MM.1S (cell line): ENCODE data around the gene SNRNP48.

Source experiments
- DNase-seq: peaks from one replicate; pipeline ENCODE4 v3.0.0-alpha.2; 2015
- H2AFZ ChIP-seq: fragments of 300-600 bp; sonication (generic); 2 replicates; pipeline ENCODE4 v1.6.0; 2016; ENCODE audit warnings: antibody characterized with exemption, low read length
- H3F3A ChIP-seq: fragments of 300-600 bp; sonication (generic); 2 replicates; pipeline ENCODE4 v1.6.1; 2016; ENCODE audit warnings: mild to moderate bottlenecking, antibody characterized with exemption, low read length, moderate library complexity, mixed read lengths; ENCODE audit not compliant: insufficient read depth
- H3K27ac ChIP-seq: fragments of 300-600 bp; sonication (generic); 2 replicates; pipeline ENCODE4 v1.5.1; 2016; ENCODE audit warnings: mild to moderate bottlenecking, low read length
- H3K27me3 ChIP-seq: fragments of 300-600 bp; sonication (generic); replicated peaks from 2 replicates; pipeline ENCODE4 v1.6.0; 2016; ENCODE audit warnings: low read length; ENCODE audit not compliant: insufficient read depth
- H3K36me3 ChIP-seq: fragments of 300-600 bp; sonication (generic); replicated peaks from 2 replicates; pipeline ENCODE4 v1.6.1; 2016; ENCODE audit warnings: mild to moderate bottlenecking, low read length, mixed read lengths; ENCODE audit not compliant: insufficient read depth
- H3K4me1 ChIP-seq: fragments of 300-600 bp; sonication (generic); 2 replicates; pipeline ENCODE4 v1.6.1; 2016; ENCODE audit warnings: low read length, mixed read lengths
- H3K4me2 ChIP-seq: fragments of 300-600 bp; sonication (generic); 2 replicates; pipeline ENCODE4 v1.6.0; 2016; ENCODE audit warnings: low read depth, low read length
- H3K4me3 ChIP-seq: fragments of 300-600 bp; sonication (generic); 2 replicates; pipeline ENCODE4 v1.5.1; 2016; ENCODE audit warnings: low read length, mixed read lengths
- H3K79me2 ChIP-seq: fragments of 300-600 bp; sonication (generic); 2 replicates; pipeline ENCODE4 v1.6.1; 2016; ENCODE audit warnings: mixed run types, low read length, mixed read lengths
- H3K9ac ChIP-seq: fragments of 300-600 bp; sonication (generic); 2 replicates; pipeline ENCODE4 v1.6.1; 2016; ENCODE audit warnings: low read length, mixed read lengths
- H3K9me2 ChIP-seq: fragments of 300-600 bp; sonication (generic); replicated peaks from 2 replicates; pipeline ENCODE4 v1.6.1; 2016; ENCODE audit warnings: mild to moderate bottlenecking, low read length, mixed read lengths; ENCODE audit not compliant: insufficient read depth
- H3K9me3 ChIP-seq: fragments of 300-600 bp; sonication (generic); replicated peaks from 2 replicates; pipeline ENCODE4 v1.6.1; 2016; ENCODE audit warnings: mild to moderate bottlenecking, low read length, mixed read lengths; ENCODE audit not compliant: insufficient read depth
- H4K20me1 ChIP-seq: fragments of 300-600 bp; sonication (generic); 2 replicates; pipeline ENCODE4 v1.6.1; 2016; ENCODE audit warnings: mild to moderate bottlenecking, low read length, moderate library complexity, mixed read lengths; ENCODE audit not compliant: insufficient read depth
- EZH2 ChIP-seq: fragments of 300-600 bp; sonication (generic); optimal IDR thresholded peaks from 2 replicates; pipeline ENCODE3; 2017; ENCODE audit warnings: low read depth, mild to moderate bottlenecking, antibody characterized with exemption, low read length, mixed read lengths
- EZH2phosphoT487 ChIP-seq: fragments of 300-600 bp; sonication (generic); IDR thresholded peaks from 2 replicates; pipeline ENCODE4 v1.6.1; 2018; ENCODE audit warnings: antibody characterized with exemption, low read length
- TF ChIP-seq, protein P1 (sequence below): fragments of 300-600 bp; sonication (generic); IDR thresholded peaks from 2 replicates; pipeline ENCODE4 v1.5.1; 2016; ENCODE audit warnings: antibody characterized with exemption, low read length, mixed read lengths

The SNRNP48 gene

GRCh38 chr6:7568021-7568420 is 22.0 kb upstream of the SNRNP48 start:
- TF ChIP-seq EZH2: no peak
- TF ChIP-seq EZH2phosphoT487: no peak
- TF ChIP-seq, protein P1, sequence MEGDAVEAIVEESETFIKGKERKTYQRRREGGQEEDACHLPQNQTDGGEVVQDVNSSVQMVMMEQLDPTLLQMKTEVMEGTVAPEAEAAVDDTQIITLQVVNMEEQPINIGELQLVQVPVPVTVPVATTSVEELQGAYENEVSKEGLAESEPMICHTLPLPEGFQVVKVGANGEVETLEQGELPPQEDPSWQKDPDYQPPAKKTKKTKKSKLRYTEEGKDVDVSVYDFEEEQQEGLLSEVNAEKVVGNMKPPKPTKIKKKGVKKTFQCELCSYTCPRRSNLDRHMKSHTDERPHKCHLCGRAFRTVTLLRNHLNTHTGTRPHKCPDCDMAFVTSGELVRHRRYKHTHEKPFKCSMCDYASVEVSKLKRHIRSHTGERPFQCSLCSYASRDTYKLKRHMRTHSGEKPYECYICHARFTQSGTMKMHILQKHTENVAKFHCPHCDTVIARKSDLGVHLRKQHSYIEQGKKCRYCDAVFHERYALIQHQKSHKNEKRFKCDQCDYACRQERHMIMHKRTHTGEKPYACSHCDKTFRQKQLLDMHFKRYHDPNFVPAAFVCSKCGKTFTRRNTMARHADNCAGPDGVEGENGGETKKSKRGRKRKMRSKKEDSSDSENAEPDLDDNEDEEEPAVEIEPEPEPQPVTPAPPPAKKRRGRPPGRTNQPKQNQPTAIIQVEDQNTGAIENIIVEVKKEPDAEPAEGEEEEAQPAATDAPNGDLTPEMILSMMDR: no peak
- no peaks in the 10 kb centered on the region for H3K79me2 ChIP-seq

DNA sequence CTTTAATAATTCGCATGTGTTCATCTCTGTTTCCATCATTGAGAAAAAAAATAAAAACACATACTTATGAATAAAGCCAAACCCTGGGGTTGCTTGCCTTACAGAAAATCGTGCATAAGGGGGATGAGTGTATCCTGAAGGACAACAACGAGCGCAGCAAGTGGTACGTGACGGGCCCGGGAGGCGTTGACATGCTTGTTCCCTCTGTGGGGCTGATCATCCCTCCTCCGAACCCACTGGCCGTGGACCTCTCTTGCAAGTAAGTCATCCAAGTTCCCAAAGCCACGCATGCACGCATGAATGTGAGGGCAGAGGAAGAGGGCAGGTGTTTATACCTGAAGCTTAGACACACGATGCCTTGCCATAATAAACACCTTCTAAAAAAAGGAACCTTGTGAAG is 20.9 kb upstream of the SNRNP48 start:
- H3F3A ChIP-seq: no peaks in the 10 kb centered on the region
- H3K36me3 ChIP-seq: no peaks in the 10 kb centered on the region
- no peaks in the 10 kb centered on the region for H3K9me2 ChIP-seq
- no peak overlapping the region for H3K4me2 ChIP-seq
- no peaks in the 10 kb centered on the region for H3K79me2 ChIP-seq
- no peak overlapping the region for H2AFZ ChIP-seq
- no peaks in the 10 kb centered on the region for H4K20me1 ChIP-seq
- no peaks in the 10 kb centered on the region for H3K4me1 ChIP-seq
- no peak for DNase-seq
- H3K27ac ChIP-seq: no peak overlapping the region
- H3K9ac ChIP-seq: no peak overlapping the region
- TF ChIP-seq EZH2: no peak
- TF ChIP-seq, protein P1: no peak
- no peak for TF ChIP-seq EZH2phosphoT487
- no peaks in the 10 kb centered on the region for H3K9me3 ChIP-seq
- H3K27me3 ChIP-seq: no peaks in the 10 kb centered on the region
- no peak overlapping the region for H3K4me3 ChIP-seq

More at GRCh38 chr6:7568021-7568420, 22.0 kb upstream of the SNRNP48 start:
- no peaks in the 10 kb centered on the region for H3K9me3 ChIP-seq
- no peaks in the 10 kb centered on the region for H4K20me1 ChIP-seq
- H3K27me3 ChIP-seq: no peaks in the 10 kb centered on the region
- H3K36me3 ChIP-seq: no peaks in the 10 kb centered on the region
- H3K9ac ChIP-seq: no peak overlapping the region
- H3K27ac ChIP-seq: no peak overlapping the region
- no peak overlapping the region for H3K4me2 ChIP-seq
- H2AFZ ChIP-seq: no peak overlapping the region
- no peak for DNase-seq
- H3K4me1 ChIP-seq: no peaks in the 10 kb centered on the region
- no peaks in the 10 kb centered on the region for H3F3A ChIP-seq
- no peak overlapping the region for H3K4me3 ChIP-seq
- no peaks in the 10 kb centered on the region for H3K9me2 ChIP-seq

DNA sequence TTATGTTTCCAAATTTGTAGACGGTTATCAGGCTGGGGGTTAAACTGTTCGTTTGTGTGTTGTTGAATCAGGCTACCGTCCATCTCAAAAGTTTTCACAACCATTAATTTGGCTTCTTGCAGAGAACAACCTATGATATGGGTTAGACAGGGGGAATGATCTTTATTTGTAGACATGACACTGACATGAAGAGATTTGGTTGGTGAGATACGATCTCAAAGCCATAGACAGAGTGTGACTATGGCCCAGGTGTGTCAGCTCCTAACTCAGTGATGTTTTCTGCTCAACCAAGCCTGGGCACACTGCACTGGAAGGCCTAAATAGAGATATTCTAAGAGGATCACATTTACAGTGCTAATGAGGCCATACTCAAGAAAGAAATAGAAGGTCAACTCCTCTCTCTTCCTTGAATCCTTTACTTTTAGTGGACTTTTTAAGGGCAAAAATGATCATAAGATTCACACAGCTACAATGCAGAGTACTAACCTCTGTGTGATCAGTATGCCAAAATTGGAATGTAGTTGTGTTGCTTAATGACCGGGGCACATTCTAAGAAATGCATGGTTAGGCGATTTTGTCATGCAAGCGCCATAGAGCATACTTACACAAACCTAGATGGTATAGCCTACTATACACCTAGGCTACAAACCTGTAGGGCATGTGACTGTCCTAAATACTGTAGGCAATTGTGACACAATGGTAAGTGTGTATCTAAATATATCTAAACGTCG is 17.6 kb upstream of the SNRNP48 start:
- H3K36me3 ChIP-seq: no peaks in the 10 kb centered on the region
- no peak for DNase-seq

More for the DNA sequence above, 17.6 kb upstream of the SNRNP48 start:
- Histone ChIP-seq H3K4me1 (no peaks in the 10 kb centered on the region), H3K27me3 (no peaks in the 10 kb centered on the region), H3K27ac (no peak overlapping the region), H4K20me1 (no peaks in the 10 kb centered on the region), H3K79me2 (no peaks in the 10 kb centered on the region), H3K9me2 (no peaks in the 10 kb centered on the region), H3K9me3 (no peaks in the 10 kb centered on the region), H3K4me2 (no peak overlapping the region), H2AFZ (no peak overlapping the region), H3K9ac (no peak overlapping the region), H3F3A (no peaks in the 10 kb centered on the region), H3K4me3 (no peak overlapping the region)
- TF ChIP-seq, protein P1: no peak
- no peak for TF ChIP-seq EZH2
- no peak for TF ChIP-seq EZH2phosphoT487
